Measurements from ENCODE around the gene SH3BP5L.

SH3BP5L gene

GRCh38 chr1:248853663-248854375 is 28.1 kb upstream of the SH3BP5L start:
- H3K9ac ChIP-seq (ENCODE audit: low read length) = no peak overlapping the region
- H3K4me3 ChIP-seq (ENCODE audit: low read length) = no peak overlapping the region
- H3K56ac ChIP-seq (ENCODE audit: low read length) = no peak overlapping the region
- H3K79me1 ChIP-seq (ENCODE audit: low read length) = peaks cover 2% of the 10 kb centered on the region
- H2BK5ac ChIP-seq (ENCODE audit: low read length) = no peak overlapping the region
- no peaks in the 10 kb centered on the region for H3K79me2 ChIP-seq (ENCODE audit: control insufficient read depth, insufficient read depth, low read length)
- H3K4me2 ChIP-seq (ENCODE audit: low read length) = no peak overlapping the region
- no CpG with 5 or more reads among the region's 8 CpGs for WGBS (ENCODE audit: extremely low coverage, insufficient coverage, low lambda C conversion rate)
- H3K27me3 ChIP-seq (ENCODE audit: insufficient read depth, low read length, poor library complexity) = no peaks in the 10 kb centered on the region
- H3K27ac ChIP-seq (ENCODE audit: low read depth, low read length) = no peak overlapping the region
- no peak overlapping the region for H2BK120ac ChIP-seq (ENCODE audit: low read depth, low read length)
- no peak for DNase-seq
- H2AK5ac ChIP-seq (ENCODE audit: low read length) = no peak overlapping the region
- no peak overlapping the region for H3K23ac ChIP-seq (ENCODE audit: low read length)
- no peak overlapping the region for H4K8ac ChIP-seq (ENCODE audit: low read depth, low read length)
- H3K4me1 ChIP-seq (ENCODE audit: control insufficient read depth, low read depth, low read length) = no peaks in the 10 kb centered on the region
- no peak overlapping the region for H3K4ac ChIP-seq (ENCODE audit: low read depth, low read length)
- no peak overlapping the region for H4K5ac ChIP-seq (ENCODE audit: low read length)
- no peak overlapping the region for H3K18ac ChIP-seq (ENCODE audit: low read length)
- no peak overlapping the region for H2BK15ac ChIP-seq (replicated peaks; ENCODE audit: low read depth)
- no peaks in the 10 kb centered on the region for H3K36me3 ChIP-seq (ENCODE audit: control insufficient read depth, insufficient read depth, low read length)

DNA sequence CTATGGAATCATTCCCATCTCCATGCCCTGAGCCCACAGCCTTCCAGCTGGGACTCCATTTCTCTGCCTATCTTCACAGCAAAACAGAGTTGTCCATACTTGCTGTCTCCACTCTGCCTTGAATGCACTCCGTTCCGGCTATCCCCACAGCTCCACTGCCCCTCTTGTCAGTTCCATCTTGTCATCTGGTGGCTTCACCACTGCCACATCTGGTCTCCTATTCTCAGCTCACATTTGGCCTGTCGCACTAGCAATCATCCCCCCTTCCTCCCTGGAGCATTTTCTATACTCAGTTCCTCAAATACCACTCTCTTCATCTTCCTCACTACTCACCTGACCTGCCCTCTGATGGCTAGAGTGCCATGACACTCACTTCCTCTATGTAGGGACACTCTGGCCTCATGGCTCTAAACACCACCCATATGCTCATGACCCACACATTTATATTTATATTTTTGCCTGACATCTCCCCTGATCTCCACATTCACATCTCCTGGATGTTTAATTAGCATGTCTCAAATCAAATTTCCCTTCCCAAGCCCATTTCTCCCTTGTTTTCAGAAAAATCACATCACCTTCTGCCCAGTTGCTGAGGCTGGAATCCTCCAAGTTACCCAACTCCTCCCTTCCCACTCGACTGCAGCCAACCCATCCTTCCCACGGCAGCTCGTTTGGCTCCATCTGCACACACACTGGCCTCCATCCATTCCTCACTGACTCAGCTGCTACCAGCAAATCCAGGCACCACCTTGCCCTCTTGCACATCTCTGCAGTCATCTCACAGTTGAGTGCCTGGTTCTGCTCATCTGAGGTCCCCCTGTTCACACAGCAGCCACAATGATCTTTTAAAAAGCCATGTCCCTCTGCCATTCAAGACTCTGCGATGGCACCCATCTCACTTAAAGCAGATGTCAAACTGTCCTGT is 27.0 kb upstream of the SH3BP5L start:
- H3K18ac ChIP-seq (ENCODE audit: low read length) = no peak overlapping the region
- no peak overlapping the region for H3K4me2 ChIP-seq (ENCODE audit: low read length)
- H3K79me2 ChIP-seq (ENCODE audit: control insufficient read depth, insufficient read depth, low read length) = no peaks in the 10 kb centered on the region
- WGBS (ENCODE audit: extremely low coverage, insufficient coverage, low lambda C conversion rate) = no CpG with 5 or more reads among the region's 7 CpGs
- H3K56ac ChIP-seq (ENCODE audit: low read length) = no peak overlapping the region
- no peak overlapping the region for H2BK5ac ChIP-seq (ENCODE audit: low read length)
- DNase-seq = no peak
- no peak overlapping the region for H4K5ac ChIP-seq (ENCODE audit: low read length)
- H3K4me3 ChIP-seq (ENCODE audit: low read length) = no peak overlapping the region
- H3K27me3 ChIP-seq (ENCODE audit: insufficient read depth, low read length, poor library complexity) = no peaks in the 10 kb centered on the region
- no peak overlapping the region for H2BK120ac ChIP-seq (ENCODE audit: low read depth, low read length)
- no peak overlapping the region for H3K4ac ChIP-seq (ENCODE audit: low read depth, low read length)
- no peaks in the 10 kb centered on the region for H3K36me3 ChIP-seq (ENCODE audit: control insufficient read depth, insufficient read depth, low read length)
- no peak overlapping the region for H2AK5ac ChIP-seq (ENCODE audit: low read length)
- no peak overlapping the region for H3K23ac ChIP-seq (ENCODE audit: low read length)
- H3K27ac ChIP-seq (ENCODE audit: low read depth, low read length) = no peak overlapping the region
- H3K79me1 ChIP-seq (ENCODE audit: low read length) = peaks cover 2% of the 10 kb centered on the region
- H3K4me1 ChIP-seq (ENCODE audit: control insufficient read depth, low read depth, low read length) = no peaks in the 10 kb centered on the region
- no peak overlapping the region for H3K9ac ChIP-seq (ENCODE audit: low read length)
- H2BK15ac ChIP-seq (replicated peaks; ENCODE audit: low read depth) = no peak overlapping the region
- no peak overlapping the region for H4K8ac ChIP-seq (ENCODE audit: low read depth, low read length)

DNA sequence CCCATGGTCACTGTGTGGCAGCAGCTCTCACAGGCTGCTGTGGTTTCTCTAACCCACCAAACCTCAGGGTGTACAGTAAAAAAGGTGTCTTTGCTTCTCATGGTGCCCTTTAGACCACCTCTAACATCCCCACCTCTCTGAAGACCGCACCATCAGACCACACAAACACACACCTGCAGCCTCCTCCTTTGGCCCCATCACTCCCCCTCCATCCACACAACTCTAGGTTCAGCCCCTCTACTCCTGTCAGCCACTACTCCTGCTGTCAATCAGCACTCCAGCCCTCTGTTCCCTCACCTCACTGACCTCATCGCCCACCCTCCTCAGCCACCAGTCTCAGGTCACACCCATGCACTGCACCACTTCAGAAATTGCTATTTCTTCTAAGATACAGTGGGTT is 25.7 kb upstream of the SH3BP5L start:
- Histone ChIP-seq H3K4ac (ENCODE audit: low read depth, low read length) (no peak overlapping the region), H3K79me2 (ENCODE audit: control insufficient read depth, insufficient read depth, low read length) (no peaks in the 10 kb centered on the region), H3K36me3 (ENCODE audit: control insufficient read depth, insufficient read depth, low read length) (no peaks in the 10 kb centered on the region), H3K9ac (ENCODE audit: low read length) (no peak overlapping the region), H2BK120ac (ENCODE audit: low read depth, low read length) (no peak overlapping the region), H2BK5ac (ENCODE audit: low read length) (no peak overlapping the region), H2BK15ac (replicated peaks; ENCODE audit: low read depth) (no peak overlapping the region), H3K56ac (ENCODE audit: low read length) (no peak overlapping the region), H2AK5ac (ENCODE audit: low read length) (no peak overlapping the region), H4K8ac (ENCODE audit: low read depth, low read length) (no peak overlapping the region), H3K79me1 (ENCODE audit: low read length) (no peaks in the 10 kb centered on the region), H3K27me3 (ENCODE audit: insufficient read depth, low read length, poor library complexity) (no peaks in the 10 kb centered on the region), H3K4me1 (ENCODE audit: control insufficient read depth, low read depth, low read length) (no peaks in the 10 kb centered on the region), H3K4me2 (ENCODE audit: low read length) (no peak overlapping the region), H3K23ac (ENCODE audit: low read length) (no peak overlapping the region), H3K4me3 (ENCODE audit: low read length) (no peak overlapping the region), H3K18ac (ENCODE audit: low read length) (no peak overlapping the region), H3K27ac (ENCODE audit: low read depth, low read length) (no peak overlapping the region), H4K5ac (ENCODE audit: low read length) (no peak overlapping the region)
- no peak for DNase-seq
- WGBS (ENCODE audit: extremely low coverage, insufficient coverage, low lambda C conversion rate) = no CpG with 5 or more reads among the region's 2 CpGs

- no peak overlapping the region for H2BK15ac ChIP-seq (replicated peaks; ENCODE audit: low read depth)
- DNase-seq = peak; percentile 6
- no peaks in the 10 kb centered on the region for H3K27me3 ChIP-seq (ENCODE audit: insufficient read depth, low read length, poor library complexity)
- no peaks in the 10 kb centered on the region for H3K79me1 ChIP-seq (ENCODE audit: low read length)
- H3K36me3 ChIP-seq (ENCODE audit: control insufficient read depth, insufficient read depth, low read length) = no peaks in the 10 kb centered on the region
- no peak overlapping the region for H3K56ac ChIP-seq (ENCODE audit: low read length)
- no peak overlapping the region for H4K8ac ChIP-seq (ENCODE audit: low read depth, low read length)
- H2BK5ac ChIP-seq (ENCODE audit: low read length) = no peak overlapping the region
- no peak overlapping the region for H3K18ac ChIP-seq (ENCODE audit: low read length)
- no peak overlapping the region for H3K23ac ChIP-seq (ENCODE audit: low read length)
- no CpG with 5 or more reads among the region's 10 CpGs for WGBS (ENCODE audit: extremely low coverage, insufficient coverage, low lambda C conversion rate)
- H3K79me2 ChIP-seq (ENCODE audit: control insufficient read depth, insufficient read depth, low read length) = no peaks in the 10 kb centered on the region
- no peak overlapping the region for H4K5ac ChIP-seq (ENCODE audit: low read length)
- H2BK120ac ChIP-seq (ENCODE audit: low read depth, low read length) = no peak overlapping the region
- no peak overlapping the region for H3K27ac ChIP-seq (ENCODE audit: low read depth, low read length)
- no peak overlapping the region for H3K4me3 ChIP-seq (ENCODE audit: low read length)
- H2AK5ac ChIP-seq (ENCODE audit: low read length) = no peak overlapping the region
- H3K4me1 ChIP-seq (ENCODE audit: control insufficient read depth, low read depth, low read length) = no peaks in the 10 kb centered on the region
- no peak overlapping the region for H3K9ac ChIP-seq (ENCODE audit: low read length)
- no peak overlapping the region for H3K4ac ChIP-seq (ENCODE audit: low read depth, low read length)
- H3K4me2 ChIP-seq (ENCODE audit: low read length) = no peak overlapping the region
Observed at GRCh38 chr1:248850536-248851251, 25.0 kb upstream of the SH3BP5L start.

- no peak overlapping the region for H3K9ac ChIP-seq (ENCODE audit: low read length)
- H3K18ac ChIP-seq (ENCODE audit: low read length) = no peak overlapping the region
- H3K27me3 ChIP-seq (ENCODE audit: insufficient read depth, low read length, poor library complexity) = no peaks in the 10 kb centered on the region
- no peak overlapping the region for H4K8ac ChIP-seq (ENCODE audit: low read depth, low read length)
- no peaks in the 10 kb centered on the region for H3K36me3 ChIP-seq (ENCODE audit: control insufficient read depth, insufficient read depth, low read length)
- H3K79me2 ChIP-seq (ENCODE audit: control insufficient read depth, insufficient read depth, low read length) = no peaks in the 10 kb centered on the region
- H2BK15ac ChIP-seq (replicated peaks; ENCODE audit: low read depth) = no peak overlapping the region
- no peak overlapping the region for H2AK5ac ChIP-seq (ENCODE audit: low read length)
- no peak overlapping the region for H3K56ac ChIP-seq (ENCODE audit: low read length)
- no peak overlapping the region for H3K23ac ChIP-seq (ENCODE audit: low read length)
- no peak overlapping the region for H3K27ac ChIP-seq (ENCODE audit: low read depth, low read length)
- H3K4me2 ChIP-seq (ENCODE audit: low read length) = no peak overlapping the region
- no peaks in the 10 kb centered on the region for H3K4me1 ChIP-seq (ENCODE audit: control insufficient read depth, low read depth, low read length)
- H2BK120ac ChIP-seq (ENCODE audit: low read depth, low read length) = no peak overlapping the region
- no peaks in the 10 kb centered on the region for H3K79me1 ChIP-seq (ENCODE audit: low read length)
- H4K5ac ChIP-seq (ENCODE audit: low read length) = no peak overlapping the region
- no peak overlapping the region for H2BK5ac ChIP-seq (ENCODE audit: low read length)
- no CpG with 5 or more reads among the region's 9 CpGs for WGBS (ENCODE audit: extremely low coverage, insufficient coverage, low lambda C conversion rate)
- DNase-seq = no peak
- no peak overlapping the region for H3K4me3 ChIP-seq (ENCODE audit: low read length)
- no peak overlapping the region for H3K4ac ChIP-seq (ENCODE audit: low read depth, low read length)
Observed at GRCh38 chr1:248850124-248850523, 24.4 kb upstream of the SH3BP5L start.

Measured in mesendoderm (in vitro differentiated cells).